WTC11 (cell line): ENCODE results near the gene AARS1.
"Not testable (repeated sequence)": the region's sequence is repeated elsewhere in the genome, so short reads cannot be mapped to it uniquely, and the experiment has no call there.

Experiments
- RELA ChIP-seq: sonication (generic); formaldehyde crosslinking; IDR thresholded peaks from 2 replicates; pipeline ENCODE4 v1.8.1; 2022; ENCODE audit warnings: missing genetic modification reagents, mild to moderate bottlenecking, borderline replicate concordance
- SP1 ChIP-seq: sonication (generic); formaldehyde crosslinking; conservative IDR thresholded peaks from 2 replicates; pipeline ENCODE4 v1.8.1; 2022; ENCODE audit warnings: missing genetic modification reagents

GRCh38 chr16:70231831-70232230 lies 57.5 kb downstream of the AARS1 start:
- not testable (repeated sequence) for TF ChIP-seq RELA, SP1 (CRISPR knock-in tag)
